Measurements from ENCODE around the gene FAS.
"Not testable (repeated sequence)": the region's sequence is repeated elsewhere in the genome, so short reads cannot be mapped to it uniquely, and the experiment has no call there.

FAS gene

GRCh38 chr10:88995156-88995876 lies 4.7 kb downstream of the FAS start:
- no peak for DNase-seq

- no peak for DNase-seq
Observed at GRCh38 chr10:88996927-88997326, 6.3 kb downstream of the FAS start.

- DNase-seq: no peak
Observed at GRCh38 chr10:88999625-89000024, 9.0 kb downstream of the FAS start.

GRCh38 chr10:89001024-89001728 lies 10.6 kb downstream of the FAS start:
- no peak for DNase-seq

- no peak for DNase-seq
Observed at GRCh38 chr10:89001729-89002072, 11.1 kb downstream of the FAS start.

GRCh38 chr10:89002226-89002978 lies 11.8 kb downstream of the FAS start:
- DNase-seq: no peak

GRCh38 chr10:89003344-89003743 lies 12.7 kb downstream of the FAS start:
- no peak for DNase-seq

- no peak for DNase-seq
Observed at GRCh38 chr10:89007129-89007893, 16.7 kb downstream of the FAS start.

- DNase-seq: not testable (repeated sequence)
Observed at GRCh38 chr10:89018700-89019346, 28.2 kb downstream of the FAS start.

- DNase-seq: no peak
Observed at GRCh38 chr10:89019569-89020327, 29.1 kb downstream of the FAS start.

GRCh38 chr10:89021526-89021925 lies 30.9 kb downstream of the FAS start:
- DNase-seq: not testable (repeated sequence)

- no peak for DNase-seq
Observed at GRCh38 chr10:89022734-89023133, 32.1 kb downstream of the FAS start.

- DNase-seq: no peak
Observed at GRCh38 chr10:89025453-89025852, 34.9 kb downstream of the FAS start.

- no peak for DNase-seq
Observed at GRCh38 chr10:89029181-89029580, 38.6 kb downstream of the FAS start.

GRCh38 chr10:89029785-89030437 lies 39.3 kb downstream of the FAS start:
- DNase-seq: peak; percentile 33

- no peak for DNase-seq
Observed at GRCh38 chr10:89030791-89031190, 40.2 kb downstream of the FAS start.

GRCh38 chr10:89032141-89032891 lies 41.7 kb downstream of the FAS start:
- DNase-seq: no peak

GRCh38 chr10:89035461-89035860 lies 44.9 kb downstream of the FAS start:
- DNase-seq: no peak

- DNase-seq: no peak
Observed at GRCh38 chr10:89037096-89037495, 46.5 kb downstream of the FAS start.

GRCh38 chr10:89042562-89042961 lies 52.0 kb downstream of the FAS start:
- no peak for DNase-seq

GRCh38 chr10:89043052-89043451 lies 52.5 kb downstream of the FAS start:
- DNase-seq: no peak

Measured in NCI-H1092 treated with DMSO at 0.1 percent for 48 hours (cell line).